ENCODE measurements around the gene AMIGO1.

Gene AMIGO1

DNA sequence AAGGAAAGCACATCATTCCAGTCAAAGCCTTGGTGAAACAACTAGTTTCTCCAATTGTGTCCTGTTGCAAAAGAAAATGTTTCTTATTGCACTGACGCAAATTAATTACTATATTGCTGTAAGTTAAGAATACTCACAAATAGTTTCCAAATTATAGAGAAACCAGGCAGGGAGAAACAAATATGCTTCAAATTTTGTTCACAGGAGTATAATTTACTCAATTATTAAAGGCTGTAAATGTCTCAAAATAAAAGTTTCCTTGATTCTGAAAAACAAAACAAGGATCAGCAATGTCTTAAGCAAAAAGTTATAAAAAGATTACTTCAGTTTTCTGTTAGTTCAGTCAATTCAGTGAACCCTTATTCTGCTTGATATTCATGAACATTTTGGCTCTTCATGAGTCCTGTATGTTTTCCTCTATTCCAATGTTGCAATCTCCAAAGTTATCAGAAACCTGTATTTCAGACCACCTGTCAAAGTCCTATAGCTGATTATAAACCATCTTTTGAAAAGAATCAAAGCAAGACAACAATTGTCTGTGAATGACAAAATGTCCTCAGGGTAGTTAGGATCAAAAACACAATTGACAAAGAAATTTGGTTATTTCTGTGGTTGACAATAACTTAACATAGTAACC, 54.9 kb downstream of the AMIGO1 start:
- no peak for DNase-seq (ENCODE audit: low spot score)
